ENCODE data around the gene SLC1A5.
"Not testable (repeated sequence)": the region's sequence is repeated elsewhere in the genome, so short reads cannot be mapped to it uniquely, and the experiment has no call there.

The SLC1A5 gene

GRCh38 chr19:46788262-46788967 lies at the start of gene SLC1A5:
Gene SLC1A5 (minus strand): TSS chr19:46788594. CDS start chr19:46787965, 629 bp downstream.
- DNase-seq, result peak; percentile 98

GRCh38 chr19:46838160-46838559 lies 49.8 kb upstream of the SLC1A5 start:
- DNase-seq, result no peak

DNA sequence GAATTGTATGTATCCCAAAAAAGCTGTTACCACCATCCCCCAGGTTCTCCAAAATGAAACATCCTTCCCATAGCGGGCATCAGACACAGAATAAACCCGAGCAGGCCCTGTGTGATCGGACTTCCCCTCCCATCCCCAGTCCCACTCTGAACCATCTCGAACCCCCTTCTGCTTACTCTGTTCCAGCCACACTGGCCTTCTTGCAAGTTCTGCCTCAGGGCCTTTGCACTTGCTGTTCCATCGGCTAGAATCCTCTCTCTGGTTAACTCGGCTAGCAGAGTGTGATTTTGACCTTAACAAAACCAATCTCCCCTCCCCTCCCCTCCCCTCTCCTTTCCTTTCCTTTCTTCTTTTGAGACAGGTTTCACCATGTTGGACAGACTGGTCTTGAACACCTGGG lies 46.6 kb upstream of the SLC1A5 start:
- DNase-seq, result no peak

DNA sequence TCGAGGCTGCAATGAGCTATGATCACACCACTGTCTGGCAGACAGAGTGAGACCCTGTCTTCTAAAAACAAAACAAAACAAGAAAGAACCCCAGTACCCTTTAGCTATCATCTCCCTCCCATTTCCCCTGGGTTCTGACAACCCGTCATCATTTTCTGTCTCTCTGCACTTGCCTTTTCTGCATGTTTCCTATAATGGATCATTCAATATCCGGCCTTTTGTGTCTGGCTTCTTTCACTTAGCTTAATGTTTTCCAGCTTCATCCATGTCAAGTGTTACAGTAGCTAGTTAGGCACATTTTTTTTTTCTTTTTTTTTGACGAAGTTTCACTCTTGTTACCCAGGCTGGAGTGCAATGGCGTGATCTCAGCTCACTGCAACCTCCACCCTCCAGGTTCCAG lies 45.7 kb upstream of the SLC1A5 start:
- no peak for DNase-seq

- DNase-seq, result no peak
Measured at GRCh38 chr19:46830864-46831263, 42.5 kb upstream of the SLC1A5 start.

DNA sequence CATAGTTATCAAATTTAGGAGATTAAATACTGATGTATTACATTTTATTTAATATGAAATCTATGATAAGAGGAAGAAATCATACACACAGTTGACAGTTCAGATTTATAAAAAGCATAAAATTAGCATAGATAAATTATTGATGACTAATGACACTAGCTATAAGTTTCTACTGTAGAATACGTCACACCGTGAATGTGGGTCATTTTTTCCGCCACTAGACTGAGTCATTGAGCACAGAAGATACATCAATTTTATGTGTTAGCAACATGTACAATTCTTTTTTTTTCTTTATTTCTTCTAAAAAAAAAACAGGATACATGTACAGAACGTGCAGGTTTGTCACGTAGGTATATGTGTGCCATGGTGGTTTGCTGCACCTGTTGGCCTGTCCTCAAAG lies 40.1 kb upstream of the SLC1A5 start:
- peak; percentile 81 for DNase-seq

DNA sequence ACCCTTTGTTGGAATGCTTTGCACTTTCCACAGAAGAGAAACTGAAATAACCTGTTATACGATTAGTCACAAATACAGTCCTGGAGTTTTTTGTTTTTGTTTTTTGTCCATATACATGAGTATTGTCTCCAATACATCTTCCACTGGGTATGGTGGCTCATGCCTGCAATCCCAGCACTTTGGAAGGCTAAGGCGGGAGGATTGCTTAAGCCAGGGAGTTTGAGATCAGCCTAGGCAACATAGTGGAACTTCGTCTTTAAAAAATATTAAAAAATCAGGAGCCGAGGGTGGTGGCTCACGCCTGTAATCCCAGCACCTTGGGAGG lies 37.3 kb upstream of the SLC1A5 start:
- DNase-seq, result no peak

DNA sequence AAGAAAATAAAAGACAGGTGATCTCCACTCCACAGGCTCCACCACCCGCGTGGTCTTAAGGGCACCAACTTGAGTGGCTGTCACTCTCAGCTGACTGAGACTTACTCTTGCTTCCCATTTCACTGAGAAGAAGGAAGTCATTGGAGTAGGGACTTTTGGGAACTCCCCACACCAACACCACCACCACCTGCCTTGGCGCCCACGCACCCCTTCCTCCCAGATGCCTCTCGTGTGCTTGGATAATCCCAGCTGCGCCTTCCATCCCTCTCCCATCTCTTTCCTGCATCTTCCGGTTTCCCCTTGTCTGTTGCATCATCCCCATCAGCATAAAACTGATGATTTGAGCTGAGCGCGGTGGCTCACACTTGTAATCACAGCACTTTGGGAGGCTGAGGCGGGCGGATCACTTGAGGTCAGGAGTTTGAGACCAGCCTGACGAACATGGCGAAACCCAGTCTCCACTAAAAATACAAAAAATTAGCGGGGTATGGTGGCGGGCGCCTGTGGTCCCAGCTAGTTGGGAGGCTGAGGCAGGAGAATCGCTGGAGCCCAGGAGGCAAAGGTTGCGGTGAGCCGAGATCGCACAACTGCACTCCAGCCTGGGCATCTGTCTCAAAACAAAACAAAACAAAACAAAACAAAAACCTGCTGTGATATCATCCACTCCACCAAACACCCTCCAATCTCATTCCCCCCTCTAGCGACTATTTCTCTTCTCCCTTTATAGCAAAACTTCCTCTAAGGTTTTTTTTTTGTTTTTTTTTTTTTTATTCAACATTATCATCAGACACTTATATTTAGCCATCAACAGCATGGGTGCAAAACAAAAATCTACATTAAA lies 36.7 kb upstream of the SLC1A5 start:
- DNase-seq, result no peak

DNA sequence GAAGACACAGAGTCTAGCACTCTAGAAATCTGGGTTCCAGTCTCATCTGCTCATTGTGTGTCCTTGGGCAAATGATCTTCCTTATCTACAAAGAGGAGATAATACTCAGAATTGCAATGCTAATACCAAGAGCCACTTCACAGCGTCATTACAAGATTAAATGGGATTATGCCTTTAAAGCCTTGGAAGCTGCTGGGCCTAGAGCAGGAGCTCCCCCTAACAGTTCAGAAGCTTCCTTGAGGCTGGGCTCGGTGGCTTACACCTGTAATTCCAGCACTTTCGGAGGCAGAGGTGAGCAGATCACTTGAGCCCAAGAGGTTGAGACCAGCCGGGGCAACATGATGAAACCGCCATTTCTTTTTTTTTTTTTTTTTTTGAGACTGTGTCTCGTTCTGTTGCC lies 34.7 kb upstream of the SLC1A5 start:
- DNase-seq, result no peak

GRCh38 chr19:46822410-46822787 lies 34.0 kb upstream of the SLC1A5 start:
- not testable (repeated sequence) for DNase-seq

DNA sequence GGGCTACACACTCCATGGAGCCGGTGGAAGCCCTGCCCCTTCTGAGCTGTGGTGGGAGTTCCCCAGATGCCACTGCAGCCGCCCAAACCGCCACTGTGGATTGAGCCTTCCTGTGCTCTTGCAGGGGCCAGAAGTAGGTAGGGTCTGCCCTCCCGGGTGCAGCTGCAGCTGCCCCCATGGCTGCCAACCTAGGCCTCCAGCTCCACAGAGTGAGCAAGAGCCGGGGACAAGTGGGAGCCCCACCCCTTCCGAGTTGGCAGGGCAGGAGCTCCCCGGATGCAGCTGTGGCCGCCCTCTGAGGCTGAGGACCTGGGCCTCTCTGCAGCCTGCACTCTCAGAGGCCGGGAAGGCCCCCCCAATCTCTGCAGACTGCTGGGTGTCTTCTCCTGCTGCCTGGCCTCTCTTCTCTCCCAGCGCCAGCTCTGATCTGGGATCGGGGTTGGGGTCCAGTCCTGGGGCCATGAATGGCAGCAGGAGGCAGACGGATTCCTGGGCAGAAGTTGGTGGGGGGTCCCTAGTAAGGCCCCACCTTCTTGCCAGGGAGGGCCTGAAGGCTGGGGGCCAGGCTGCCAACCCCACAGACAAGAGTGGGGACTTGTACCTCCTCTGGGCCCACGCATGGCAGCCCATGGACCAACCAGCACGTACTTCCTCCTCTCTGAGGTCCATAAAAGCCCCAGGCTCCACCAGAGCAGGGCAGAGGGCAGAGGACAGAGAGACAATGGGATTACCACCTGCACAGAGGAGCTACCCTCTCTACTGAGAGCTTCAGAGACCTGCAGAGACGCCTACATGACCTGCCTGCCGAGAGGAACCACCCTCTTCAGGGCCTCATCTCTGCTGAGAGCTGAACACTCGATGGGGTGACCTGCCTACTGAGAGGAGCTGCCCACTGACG lies 33.4 kb upstream of the SLC1A5 start:
- no peak for DNase-seq

DNA sequence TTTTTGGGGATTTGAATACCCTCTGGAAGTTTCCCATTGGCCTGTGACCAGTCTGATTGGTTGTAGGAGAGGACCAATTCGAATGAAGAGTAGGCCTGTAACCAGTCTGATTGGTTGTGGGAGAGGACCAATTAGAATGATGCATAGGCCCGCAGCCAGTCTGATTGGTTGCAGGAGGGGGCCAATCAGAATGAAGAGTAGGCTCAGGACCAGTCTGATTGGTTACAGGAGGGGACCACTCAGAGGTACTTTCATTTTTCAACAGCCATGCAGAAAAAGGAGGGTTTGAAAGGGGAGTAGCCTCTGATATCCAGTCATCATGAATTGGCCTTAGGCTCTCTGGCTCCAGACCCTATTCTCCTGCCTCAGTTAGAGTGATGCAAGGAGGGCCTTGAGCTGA lies 30.4 kb upstream of the SLC1A5 start:
- peak; percentile 53 for DNase-seq

GRCh38 chr19:46815833-46816627 lies 27.6 kb upstream of the SLC1A5 start:
- no peak for DNase-seq

- peak; percentile 44 for DNase-seq
Measured at GRCh38 chr19:46813839-46814358, 25.5 kb upstream of the SLC1A5 start.

DNA sequence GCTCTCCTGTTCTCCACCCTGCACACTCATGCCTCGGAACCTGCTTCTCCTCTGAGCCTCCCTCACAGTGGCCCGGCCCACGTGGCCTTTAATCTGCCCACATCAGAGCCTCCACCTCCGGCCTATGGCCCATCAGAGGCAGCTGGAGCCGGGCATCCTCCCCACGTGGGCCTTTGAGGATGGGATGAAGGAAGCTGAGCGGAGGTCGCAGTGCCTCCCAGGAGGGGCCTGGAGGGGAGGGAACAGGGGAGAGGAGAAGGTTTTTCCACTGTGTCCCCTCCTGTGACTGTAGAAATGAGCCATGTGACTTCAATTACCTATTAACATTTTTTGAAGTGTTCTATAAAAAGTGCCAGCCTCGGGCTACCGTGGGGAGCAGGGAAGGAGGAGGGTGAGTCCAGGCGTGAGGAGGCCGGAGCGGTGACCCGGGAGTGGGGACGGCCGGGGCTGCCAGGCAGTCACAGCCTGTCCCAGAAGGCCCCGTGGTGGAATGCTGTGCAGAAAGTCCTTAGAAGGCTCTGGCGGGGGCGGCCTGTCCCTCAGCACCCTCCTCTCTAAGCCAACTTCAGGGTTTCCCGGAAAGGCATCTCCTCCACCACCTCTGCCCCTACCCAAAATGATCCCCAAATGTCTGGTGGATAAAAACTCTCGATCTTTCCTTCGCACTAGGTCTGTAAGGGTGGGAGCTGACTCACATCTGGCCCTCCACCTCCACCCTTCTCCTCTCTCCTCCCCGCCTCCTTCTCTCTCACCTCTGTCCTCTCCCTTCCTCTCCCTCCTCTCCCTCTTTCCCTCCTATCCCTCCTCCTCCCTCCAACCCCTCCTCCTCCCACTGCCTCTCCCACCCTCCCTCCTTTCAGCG lies 24.8 kb upstream of the SLC1A5 start:
- no peak for DNase-seq

DNA sequence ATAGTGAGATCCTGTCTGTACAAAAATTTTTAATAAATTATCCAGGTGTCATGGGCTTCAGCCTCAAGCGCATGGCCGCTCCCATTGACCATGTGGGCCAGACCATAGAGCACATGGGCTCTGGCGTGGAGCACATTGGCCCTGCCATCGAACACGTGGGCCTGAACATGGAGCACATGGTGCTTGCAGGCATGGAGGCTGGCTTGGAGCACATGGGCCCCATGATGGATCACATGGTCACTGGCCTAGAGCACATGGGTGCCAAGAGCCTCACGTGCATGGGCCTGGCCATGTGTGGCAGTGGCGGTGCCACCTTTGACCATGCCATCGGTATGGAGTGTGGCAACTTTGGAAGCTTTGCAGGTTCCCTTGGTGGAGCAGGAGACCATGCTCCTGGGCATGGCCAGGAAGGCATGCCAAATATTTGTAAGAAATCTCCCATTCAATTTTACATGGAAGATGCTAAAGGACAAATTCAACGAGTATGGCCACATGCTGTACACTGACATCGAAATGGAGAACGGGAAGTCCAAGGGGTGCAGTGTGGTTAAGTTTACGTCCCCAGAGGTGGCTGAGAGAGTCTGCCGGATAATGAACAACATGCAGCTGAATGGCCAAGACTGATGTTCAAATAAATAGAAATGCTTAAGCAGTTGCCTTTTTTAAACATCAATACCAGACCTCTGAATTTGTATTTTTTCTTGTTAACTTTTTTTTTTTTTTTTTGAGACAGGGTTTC lies 21.3 kb upstream of the SLC1A5 start:
- DNase-seq, result no peak

DNA sequence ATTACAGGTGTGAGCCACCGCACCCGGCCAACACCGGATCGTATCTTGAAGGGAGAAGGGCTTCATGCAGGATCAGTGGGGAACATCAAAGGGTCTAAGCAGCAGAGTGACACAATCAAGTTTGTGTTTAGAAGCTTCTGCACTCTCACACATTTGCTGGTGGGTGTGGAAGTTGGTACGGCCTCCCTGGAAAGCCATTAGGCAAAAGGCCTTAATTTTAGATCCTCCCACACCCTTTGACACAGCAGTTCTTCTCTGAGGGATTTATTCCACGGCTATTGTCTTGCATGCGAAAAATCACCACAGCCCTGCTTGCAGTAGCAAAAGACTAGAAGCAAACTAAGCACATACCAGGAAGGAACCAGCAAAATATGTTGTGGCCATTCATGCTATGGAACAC lies 18.3 kb upstream of the SLC1A5 start:
- no peak for DNase-seq

GRCh38 chr19:46804432-46804831 lies 16.0 kb upstream of the SLC1A5 start:
- DNase-seq, result not testable (repeated sequence)

DNA sequence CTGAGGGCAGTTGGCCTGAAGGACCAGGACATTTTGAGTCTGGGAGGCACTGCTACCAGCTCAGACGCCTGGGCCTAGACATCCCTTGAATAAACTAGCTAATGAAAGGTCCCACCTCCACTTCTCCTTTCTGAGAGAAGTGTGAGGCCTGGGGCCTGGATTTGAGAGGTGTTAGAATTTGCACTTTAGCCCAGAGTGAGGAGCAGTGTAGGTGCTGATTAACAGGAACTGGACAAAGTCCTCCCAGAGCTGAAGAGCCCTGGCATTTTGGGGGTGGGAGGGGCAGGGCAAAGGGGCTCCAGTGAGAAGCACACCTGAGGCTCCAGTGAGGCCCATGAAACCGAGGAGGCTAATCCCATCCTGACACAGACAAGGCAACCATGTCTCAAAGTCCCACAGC lies 15.2 kb upstream of the SLC1A5 start:
- DNase-seq, result no peak

- DNase-seq, result no peak
Measured at GRCh38 chr19:46802152-46802551, 13.8 kb upstream of the SLC1A5 start.

- DNase-seq, result no peak
Measured at GRCh38 chr19:46798713-46799112, 10.3 kb upstream of the SLC1A5 start.
